DOHH2 (cell line): ENCODE results near the gene CEP295NL.

Experiments
- EZH2phosphoT487 ChIP-seq: fragments of 200-600 bp; sonication (generic); IDR thresholded peaks from 2 replicates; pipeline ENCODE4 v1.6.1; 2017; ENCODE audit warnings: borderline replicate concordance, mild to moderate bottlenecking, antibody characterized with exemption, low read length, moderate library complexity, mixed read lengths
- TF ChIP-seq, protein P1 (sequence below): fragments of 200-600 bp; sonication (generic); IDR thresholded peaks from one replicate; pipeline ENCODE4 v1.5.1; 2014; ENCODE audit warnings: antibody characterized with exemption, mild to moderate bottlenecking, low read depth, low read length; ENCODE audit not compliant: poor library complexity, severe bottlenecking

GRCh38 chr17:78897664-78898047 lies 5.3 kb downstream of the CEP295NL start:
- TF ChIP-seq, protein P1, sequence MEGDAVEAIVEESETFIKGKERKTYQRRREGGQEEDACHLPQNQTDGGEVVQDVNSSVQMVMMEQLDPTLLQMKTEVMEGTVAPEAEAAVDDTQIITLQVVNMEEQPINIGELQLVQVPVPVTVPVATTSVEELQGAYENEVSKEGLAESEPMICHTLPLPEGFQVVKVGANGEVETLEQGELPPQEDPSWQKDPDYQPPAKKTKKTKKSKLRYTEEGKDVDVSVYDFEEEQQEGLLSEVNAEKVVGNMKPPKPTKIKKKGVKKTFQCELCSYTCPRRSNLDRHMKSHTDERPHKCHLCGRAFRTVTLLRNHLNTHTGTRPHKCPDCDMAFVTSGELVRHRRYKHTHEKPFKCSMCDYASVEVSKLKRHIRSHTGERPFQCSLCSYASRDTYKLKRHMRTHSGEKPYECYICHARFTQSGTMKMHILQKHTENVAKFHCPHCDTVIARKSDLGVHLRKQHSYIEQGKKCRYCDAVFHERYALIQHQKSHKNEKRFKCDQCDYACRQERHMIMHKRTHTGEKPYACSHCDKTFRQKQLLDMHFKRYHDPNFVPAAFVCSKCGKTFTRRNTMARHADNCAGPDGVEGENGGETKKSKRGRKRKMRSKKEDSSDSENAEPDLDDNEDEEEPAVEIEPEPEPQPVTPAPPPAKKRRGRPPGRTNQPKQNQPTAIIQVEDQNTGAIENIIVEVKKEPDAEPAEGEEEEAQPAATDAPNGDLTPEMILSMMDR, result no peak
- no peak for TF ChIP-seq EZH2phosphoT487
